ENCODE results near the gene NWD2.

DNA sequence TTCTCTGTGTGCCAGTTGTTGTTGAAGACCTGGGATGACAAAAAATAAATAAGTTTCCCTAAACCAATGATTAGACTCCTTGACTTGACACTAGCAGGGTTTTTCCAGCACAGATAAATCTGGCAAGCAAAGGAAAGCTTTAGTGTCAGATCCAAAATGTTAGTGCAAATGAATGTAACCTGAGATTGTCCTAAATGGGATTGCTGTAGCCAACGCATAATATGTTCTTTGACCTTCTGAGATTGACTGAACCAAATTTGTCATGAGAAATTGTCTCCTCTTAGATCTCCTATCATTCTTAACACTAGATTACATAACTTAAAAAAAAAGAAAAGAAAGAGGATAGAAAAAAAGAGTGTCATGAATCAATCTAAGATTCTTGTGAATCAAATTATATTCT lies 245.2 kb downstream of the NWD2 start:
- TF ChIP-seq EZH2phosphoT487 (IDR thresholded peaks at IDR 0.05; ENCODE audit: insufficient read depth, low read depth): no peak
- TF ChIP-seq EZH2 (IDR thresholded peaks at IDR 0.05; ENCODE audit: insufficient read depth, poor library complexity, severe bottlenecking): no peak

Measured in GM23248 (cell line).